ENCODE measurements around the gene ARHGAP12.

DNA sequence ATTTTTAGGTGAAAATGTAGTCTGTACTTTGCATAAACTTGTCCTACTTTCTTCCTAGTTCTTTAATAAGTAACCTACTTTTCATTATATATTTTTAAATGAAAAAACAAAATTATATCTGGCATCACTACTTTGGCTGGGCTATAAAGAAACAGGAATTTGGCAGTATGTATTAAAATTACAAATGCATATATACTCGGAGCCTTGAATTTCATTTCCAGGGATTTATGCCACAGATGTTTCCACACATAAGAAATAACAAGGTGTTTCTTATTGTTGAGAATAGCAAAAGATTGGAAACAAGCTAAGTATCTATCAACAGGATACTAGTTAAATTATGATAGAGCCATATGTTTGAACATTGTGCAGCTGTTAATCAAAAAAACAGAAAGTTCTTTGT, 2.2 kb upstream of the ARHGAP12 start:
- TF ChIP-seq, protein P1, sequence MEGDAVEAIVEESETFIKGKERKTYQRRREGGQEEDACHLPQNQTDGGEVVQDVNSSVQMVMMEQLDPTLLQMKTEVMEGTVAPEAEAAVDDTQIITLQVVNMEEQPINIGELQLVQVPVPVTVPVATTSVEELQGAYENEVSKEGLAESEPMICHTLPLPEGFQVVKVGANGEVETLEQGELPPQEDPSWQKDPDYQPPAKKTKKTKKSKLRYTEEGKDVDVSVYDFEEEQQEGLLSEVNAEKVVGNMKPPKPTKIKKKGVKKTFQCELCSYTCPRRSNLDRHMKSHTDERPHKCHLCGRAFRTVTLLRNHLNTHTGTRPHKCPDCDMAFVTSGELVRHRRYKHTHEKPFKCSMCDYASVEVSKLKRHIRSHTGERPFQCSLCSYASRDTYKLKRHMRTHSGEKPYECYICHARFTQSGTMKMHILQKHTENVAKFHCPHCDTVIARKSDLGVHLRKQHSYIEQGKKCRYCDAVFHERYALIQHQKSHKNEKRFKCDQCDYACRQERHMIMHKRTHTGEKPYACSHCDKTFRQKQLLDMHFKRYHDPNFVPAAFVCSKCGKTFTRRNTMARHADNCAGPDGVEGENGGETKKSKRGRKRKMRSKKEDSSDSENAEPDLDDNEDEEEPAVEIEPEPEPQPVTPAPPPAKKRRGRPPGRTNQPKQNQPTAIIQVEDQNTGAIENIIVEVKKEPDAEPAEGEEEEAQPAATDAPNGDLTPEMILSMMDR (conservative IDR thresholded peaks at IDR 0.05; ENCODE audit: low read length) = no peak
- TF ChIP-seq EZH2phosphoT487 (IDR thresholded peaks at IDR 0.05; ENCODE audit: borderline replicate concordance, low read depth, low read length) = no peak

All from OCI-LY7 (cell line).